NB4 (cell line): ENCODE measurements around the gene TRMT2A.
A peak's percentile ranks its signal among the peaks of the same experiment; 100 is the strongest.

Experiments used
- DNase-seq: peaks from one replicate; pipeline ENCODE4 v3.0.0; 2010; ENCODE audit warnings: low read depth
- H3K4me3 ChIP-seq: one replicate; pipeline ENCODE4 v1.5.1; 2011; ENCODE audit warnings: mild to moderate bottlenecking, low read depth, low read length, moderate library complexity
- CTCF ChIP-seq: IDR thresholded peaks from one replicate; pipeline ENCODE4 v1.5.1; 2012; ENCODE audit warnings: low read depth, low read length
- MAX ChIP-seq: IDR thresholded peaks from 2 replicates; pipeline ENCODE4 v1.6.1; 2011; ENCODE audit warnings: low read depth, low read length
- MYC ChIP-seq: IDR thresholded peaks from 2 replicates; pipeline ENCODE4 v1.6.1; 2011; ENCODE audit warnings: low read depth, low read length
- POLR2A ChIP-seq: IDR thresholded peaks from 2 replicates; pipeline ENCODE4 v1.6.1; 2011; ENCODE audit warnings: mild to moderate bottlenecking; ENCODE audit not compliant: insufficient read length; ENCODE audit errors: extremely low read depth

TRMT2A gene

GRCh38 chr22:20083891-20084546 is 33.0 kb downstream of the TRMT2A start:
- H3K4me3 ChIP-seq: no peak overlapping the region
- DNase-seq: no peak
- no peak for TF ChIP-seq POLR2A
- no peak for TF ChIP-seq CTCF
- no peak for TF ChIP-seq MYC
- TF ChIP-seq MAX: no peak

GRCh38 chr22:20083157-20083890 is 33.7 kb downstream of the TRMT2A start:
- H3K4me3 ChIP-seq: peak overlapping the region; percentile 28
- no peak for DNase-seq
- TF ChIP-seq MYC: no peak
- no peak for TF ChIP-seq POLR2A
- no peak for TF ChIP-seq MAX
- no peak for TF ChIP-seq CTCF

- DNase-seq: peak; percentile 52
- peak overlapping the region; percentile 95 for H3K4me3 ChIP-seq
- TF ChIP-seq MYC (no peak), MAX (no peak), CTCF (no peak), POLR2A (no peak)
These were observed 36.0 kb downstream of the TRMT2A start for GRCh38 chr22:20080776-20081654.

GRCh38 chr22:20080445-20080775 is 36.6 kb downstream of the TRMT2A start:
- no peak for TF ChIP-seq MAX
- no peak for TF ChIP-seq MYC
- TF ChIP-seq POLR2A: no peak
- TF ChIP-seq CTCF: no peak
- peak; percentile 66 for DNase-seq

GRCh38 chr22:20079745-20080444 is 37.1 kb downstream of the TRMT2A start, which contains the start of gene DGCR8:
DGCR8 (plus strand) TSS chr22:20080241; CDS start chr22:20085964, 5,723 bp downstream.
- TF ChIP-seq POLR2A (peak; percentile 48), MYC (no peak), CTCF (no peak), MAX (peak; percentile 30; the same call in 1 of the 2 replicates)
- peak; percentile 89 for DNase-seq
- H3K4me3 ChIP-seq: peak within 1 kb of the TSS; percentile 95

More at GRCh38 chr22:20080445-20080775, 36.6 kb downstream of the TRMT2A start:
- peak overlapping the region; percentile 95 for H3K4me3 ChIP-seq
